SK-N-DZ (cell line): ENCODE results near the gene COPZ2.
"Not testable (repeated sequence)": the region's sequence is repeated elsewhere in the genome, so short reads cannot be mapped to it uniquely, and the experiment has no call there.

Source experiments
- DNase-seq: peaks from one replicate; pipeline ENCODE4 v3.0.0-alpha.2; 2015; ENCODE audit warnings: low spot score

COPZ2 gene

DNA sequence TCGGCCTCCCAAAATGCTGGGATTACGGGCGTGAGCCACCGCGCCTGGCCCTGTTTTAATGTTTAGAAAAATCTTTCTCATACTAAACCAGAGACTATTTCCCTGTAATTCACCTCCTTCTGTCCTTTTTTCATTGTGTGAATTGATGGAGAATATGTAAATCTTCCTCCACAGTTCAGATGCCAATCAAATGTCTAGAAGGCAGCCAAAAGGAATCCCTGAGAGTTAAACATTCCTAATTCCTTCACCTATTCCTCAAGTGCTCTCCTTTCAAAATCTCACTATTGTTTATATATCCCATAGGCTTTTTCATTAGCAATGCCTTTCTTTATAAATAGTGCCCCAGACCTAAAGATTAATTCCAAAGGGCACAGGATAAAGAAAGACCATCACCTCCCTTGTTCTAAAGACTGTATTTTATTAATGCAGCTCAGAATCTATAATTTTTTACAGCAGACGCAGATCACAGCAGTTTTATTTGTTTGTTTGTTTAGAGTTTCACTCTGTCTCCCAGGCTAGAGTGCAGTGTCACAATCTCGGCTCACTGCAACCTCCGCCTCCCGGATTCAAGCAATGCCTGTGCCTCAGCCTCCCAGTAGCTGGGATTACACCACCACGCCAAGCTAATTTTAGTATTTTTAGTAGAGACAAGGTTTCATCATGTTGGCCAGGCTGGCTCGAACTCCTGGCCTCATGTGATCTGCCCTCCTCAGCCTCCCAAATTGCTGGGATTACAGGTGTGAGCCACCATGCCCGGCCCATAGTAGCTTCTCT is 30.5 kb downstream of the COPZ2 start:
- DNase-seq, result no peak

DNA sequence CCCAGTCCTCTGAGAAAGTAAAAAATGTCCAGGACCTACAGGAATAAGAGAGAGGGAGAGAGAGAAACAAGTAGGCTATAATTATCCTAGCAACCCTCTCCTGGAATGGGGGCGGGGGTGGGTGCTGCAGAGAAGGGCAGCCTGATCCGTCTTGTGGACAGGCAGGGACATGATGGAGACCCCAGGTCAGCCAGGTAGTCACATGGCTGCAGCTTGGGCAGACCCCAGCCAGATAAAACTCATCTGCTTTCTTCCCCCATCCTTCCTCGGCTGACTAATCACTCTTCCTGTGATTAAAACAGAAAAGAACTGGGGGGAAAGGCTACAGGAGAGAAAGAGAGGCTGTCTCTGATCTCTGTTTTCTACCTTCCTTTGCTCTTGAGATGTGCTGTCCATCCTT is 32.6 kb downstream of the COPZ2 start:
- no peak for DNase-seq

DNA sequence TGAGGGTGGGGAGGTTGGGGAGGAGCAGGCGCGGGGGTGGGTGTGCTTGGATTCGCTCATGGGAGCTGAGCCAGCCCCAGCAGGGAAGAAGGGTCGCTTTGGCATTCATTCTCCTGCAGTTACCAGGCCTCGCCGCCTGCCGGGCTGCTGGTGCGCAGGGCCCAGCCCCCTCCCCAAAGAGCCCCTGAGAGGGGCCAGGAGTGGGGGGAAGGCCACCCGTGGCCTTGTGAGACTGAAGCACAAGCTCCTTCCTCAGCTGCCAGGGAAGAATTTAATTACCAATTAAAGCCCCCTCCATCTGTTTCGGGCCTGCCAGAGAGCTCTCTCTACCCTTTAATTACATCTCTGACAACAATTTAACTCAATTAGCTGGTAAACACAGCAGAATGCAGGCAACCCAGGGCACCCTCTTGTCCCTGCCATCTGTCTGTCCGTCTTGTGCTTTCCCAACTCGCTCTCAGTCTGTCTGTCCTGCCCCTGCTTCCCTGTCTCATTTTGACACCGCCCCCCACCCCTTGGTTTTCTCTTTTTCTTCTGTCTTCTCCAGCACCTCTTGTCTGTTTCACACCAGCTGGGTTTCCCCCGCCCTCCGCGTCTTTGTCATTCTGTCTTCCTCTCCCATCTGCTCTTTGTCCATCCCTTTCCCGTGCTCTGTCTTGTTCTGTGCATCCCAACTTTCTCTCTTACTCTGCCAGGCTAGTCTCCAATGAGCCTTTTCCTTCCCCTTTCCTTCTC is 34.0 kb downstream of the COPZ2 start:
- DNase-seq, result peak; percentile 100

DNA sequence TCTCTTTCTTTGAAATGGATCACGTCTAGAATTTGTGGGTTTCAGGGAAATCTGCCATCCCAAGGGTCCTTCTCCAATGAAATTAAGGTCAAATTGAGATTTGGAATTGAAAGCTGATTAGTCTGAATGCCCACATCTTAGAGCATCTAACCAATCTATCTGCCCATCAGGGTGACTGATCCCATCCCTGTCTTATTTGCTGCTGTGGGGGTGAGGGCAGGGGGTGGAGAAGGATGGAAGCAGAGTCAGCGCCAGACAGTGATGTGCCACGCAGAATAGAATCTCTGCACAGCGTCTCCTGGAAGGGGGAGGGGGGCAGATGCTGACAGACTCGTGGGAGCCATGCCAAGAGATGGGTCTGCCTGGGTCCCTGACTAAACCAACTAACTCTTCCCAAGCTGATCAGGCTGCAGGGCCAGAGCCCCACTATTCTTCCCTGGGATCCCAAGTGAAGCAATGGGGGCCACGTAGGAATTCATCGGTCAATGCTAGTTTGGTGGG is 34.6 kb downstream of the COPZ2 start:
- peak; percentile 91 for DNase-seq

DNA sequence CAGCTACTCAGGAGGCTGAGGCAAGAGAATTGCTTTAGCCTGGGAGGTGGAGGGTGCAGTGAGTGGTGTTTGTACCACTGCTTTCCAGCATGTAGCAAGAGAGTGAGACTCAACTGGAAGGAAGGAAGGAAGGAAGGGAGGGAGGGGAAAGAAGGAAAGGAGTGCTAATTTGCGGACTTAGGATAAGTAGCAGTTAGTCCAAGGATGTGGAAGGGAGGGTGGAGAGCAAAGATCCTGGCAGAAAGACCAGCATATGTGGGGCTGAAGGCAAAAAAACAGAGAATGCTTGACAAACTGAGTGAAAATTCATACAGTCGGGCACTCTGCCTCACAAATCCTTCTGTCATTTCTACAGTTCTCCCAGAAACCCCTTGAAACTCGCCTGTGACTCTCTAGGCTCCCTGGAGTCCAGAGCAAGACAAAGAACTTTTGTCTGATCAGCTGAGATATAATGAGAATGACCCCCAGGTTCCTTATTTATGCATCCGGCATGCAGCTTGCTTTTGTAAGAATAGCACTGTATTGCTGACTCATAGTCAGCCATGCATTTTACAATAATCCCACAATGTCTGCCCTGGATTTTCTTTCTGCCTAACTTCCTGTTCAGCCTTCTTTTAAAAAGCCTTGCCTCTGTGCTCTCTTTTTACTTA is 35.2 kb downstream of the COPZ2 start:
- DNase-seq, result no peak

DNA sequence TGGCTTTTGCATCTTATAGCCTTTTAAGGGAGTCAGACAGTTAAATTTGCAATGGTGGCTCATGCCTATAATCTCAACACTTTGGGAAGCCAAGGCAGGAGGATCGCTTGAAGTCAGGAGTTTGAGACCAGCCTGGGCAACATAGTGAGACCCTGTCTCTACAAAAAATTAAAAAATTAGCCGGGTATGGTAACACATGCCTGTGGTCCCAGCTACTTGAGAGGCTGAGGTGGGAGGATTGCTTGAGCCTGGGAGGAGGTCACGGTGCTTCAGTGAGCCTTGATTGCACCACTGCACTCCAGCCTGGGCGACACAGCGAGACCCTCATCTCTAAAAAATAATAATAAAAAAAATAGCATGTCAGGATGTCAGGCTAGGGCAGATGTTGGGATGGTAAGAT is 35.9 kb downstream of the COPZ2 start:
- not testable (repeated sequence) for DNase-seq

DNA sequence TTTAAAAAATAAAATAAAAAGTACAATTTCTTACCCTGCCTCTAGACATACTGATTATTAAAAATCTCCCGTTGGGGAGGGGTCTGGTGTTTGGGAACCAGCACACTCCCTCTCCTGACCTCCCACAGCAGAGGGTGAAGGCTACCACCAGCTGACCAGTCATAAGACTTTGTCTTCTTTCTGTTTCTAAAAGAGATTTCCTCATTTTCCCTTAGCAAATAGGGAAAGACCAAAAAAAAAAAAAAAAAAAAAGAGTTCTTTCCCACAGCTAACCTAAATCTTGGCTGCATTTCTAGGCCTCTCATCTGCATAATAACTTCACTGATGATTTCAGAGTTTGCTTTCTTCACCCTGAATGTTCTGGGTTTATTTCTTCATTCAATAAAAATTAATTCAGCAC is 36.4 kb downstream of the COPZ2 start:
- DNase-seq, result no peak

DNA sequence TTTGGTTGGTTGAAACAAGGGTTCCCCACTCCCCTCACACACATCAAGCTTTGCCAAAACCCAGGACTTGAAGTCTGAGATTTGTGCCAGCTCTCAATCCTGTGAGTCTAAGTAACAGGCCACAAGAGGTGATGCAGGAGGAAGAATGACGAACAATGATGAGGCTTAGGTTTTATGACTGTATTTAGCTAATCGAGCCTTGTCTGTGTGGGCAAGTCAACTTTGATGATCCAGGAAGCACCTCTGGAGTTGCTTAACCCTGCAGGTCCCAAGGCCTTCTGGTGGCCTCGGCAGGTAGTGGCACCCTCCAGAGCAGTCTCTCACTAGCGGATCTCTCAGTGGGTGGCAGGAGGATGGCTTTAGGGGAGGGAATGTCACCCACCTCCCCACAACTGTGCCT is 38.0 kb downstream of the COPZ2 start:
- DNase-seq, result no peak

DNA sequence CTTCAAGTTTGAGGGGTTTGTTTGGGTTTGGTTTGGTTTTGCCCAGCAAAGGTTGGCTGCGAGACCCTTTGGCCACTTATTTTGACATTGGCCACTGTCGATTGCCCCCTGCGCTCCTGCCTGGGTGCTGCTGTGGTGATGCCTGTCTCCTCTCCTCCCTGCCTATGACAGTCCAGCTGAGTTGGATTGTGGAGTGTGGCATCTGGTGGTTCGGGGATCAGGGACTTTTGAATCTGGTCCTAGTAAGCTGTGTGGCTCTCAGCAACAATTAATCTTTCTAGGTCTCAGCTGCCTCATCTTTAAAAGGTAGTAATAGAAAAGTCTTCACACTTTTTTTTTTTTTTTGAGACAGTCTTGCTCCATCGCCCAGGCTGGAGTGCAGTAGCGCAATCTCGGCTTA is 39.6 kb downstream of the COPZ2 start:
- DNase-seq, result no peak

DNA sequence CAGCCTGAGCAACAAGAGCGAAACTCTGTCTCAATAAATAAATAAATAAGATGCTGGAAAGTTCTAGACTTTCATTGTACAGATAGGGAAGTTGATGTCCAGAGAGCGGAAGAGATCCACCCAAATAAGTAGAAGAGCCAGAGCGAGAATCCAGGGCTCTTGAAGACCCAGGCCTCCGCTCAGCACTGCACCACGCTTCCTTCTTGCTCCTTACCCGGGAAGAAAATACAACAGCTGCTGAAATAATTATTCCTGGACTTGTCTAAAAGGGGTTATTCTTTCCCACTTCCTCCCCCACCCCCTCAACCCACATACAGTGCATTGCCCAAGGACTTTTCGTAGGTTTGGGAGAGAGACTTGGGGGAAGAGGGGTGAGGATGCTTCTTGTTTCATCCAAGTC is 40.0 kb downstream of the COPZ2 start:
- DNase-seq, result no peak

DNA sequence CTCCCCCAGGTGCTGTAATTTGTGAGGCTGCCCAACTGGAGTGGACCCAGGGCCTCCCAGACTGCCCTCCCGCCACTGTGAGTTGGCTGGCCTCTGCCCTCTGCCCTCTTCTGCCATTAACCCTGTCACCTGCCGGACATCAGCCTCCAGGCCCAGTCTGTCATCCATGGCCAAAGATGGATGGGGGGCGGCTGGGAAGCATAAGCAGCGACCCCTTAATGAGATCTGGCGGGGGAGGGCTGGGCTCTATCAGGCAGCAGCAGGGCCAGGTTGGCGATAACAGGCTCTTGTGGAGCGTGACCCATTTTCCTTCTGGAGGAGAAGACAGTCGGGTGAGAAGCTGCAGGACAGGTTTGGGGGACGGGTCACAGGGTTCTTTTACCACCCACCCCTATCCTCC is 41.4 kb downstream of the COPZ2 start:
- peak; percentile 97 for DNase-seq

DNA sequence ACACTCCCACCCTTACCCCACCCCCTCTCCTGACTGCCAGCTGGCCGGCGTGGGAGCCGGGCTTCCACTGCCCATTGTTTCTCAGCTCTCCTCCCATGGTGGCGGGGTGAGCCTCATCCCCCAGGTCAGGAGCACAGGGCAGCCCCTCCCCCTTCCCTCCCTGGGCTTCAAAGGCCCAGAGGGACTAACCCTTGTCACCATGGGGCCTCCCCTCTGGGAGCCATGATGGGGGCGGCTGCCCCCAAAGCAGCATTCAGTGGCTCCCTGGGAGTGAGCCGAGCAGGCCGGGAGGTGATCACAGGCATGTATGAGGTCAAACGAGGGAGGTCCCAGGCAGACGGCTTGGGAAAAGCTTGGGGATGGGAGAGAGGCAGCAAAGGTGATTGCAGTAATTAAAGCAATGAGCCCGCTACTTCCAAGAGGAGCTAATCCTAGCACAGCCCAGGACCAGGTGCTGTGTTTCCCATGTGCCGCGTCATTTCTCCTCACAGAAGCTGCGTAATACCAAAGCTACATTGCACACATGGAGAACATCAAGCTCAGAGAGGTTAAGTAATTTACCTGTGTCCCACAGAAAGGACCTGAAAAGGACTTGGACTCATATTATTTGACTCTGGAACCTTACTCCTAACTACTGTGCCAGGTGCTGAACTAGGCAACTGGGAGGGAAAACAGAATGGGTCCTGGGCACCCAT is 42.2 kb downstream of the COPZ2 start:
- DNase-seq, result peak; percentile 92

DNA sequence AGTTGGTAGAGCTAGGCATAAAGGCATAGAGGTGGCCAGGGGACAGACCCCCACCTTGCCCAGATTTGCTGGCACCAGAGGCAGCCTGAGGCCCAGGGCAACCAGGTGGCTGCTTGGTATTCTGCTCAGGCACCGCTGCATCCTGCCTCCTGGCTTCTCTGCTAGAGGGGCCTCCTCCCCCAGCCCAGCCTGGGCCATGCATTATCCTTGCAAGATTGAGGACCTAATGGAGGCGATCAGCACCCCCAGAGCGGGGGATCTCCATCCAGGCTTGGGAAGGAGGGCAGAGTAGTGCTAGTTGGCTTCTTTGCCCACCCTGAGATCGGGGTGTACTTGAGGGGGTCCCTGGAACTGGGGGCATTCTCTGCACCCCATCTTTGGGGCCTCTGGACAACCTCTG is 42.9 kb downstream of the COPZ2 start:
- DNase-seq, result no peak

DNA sequence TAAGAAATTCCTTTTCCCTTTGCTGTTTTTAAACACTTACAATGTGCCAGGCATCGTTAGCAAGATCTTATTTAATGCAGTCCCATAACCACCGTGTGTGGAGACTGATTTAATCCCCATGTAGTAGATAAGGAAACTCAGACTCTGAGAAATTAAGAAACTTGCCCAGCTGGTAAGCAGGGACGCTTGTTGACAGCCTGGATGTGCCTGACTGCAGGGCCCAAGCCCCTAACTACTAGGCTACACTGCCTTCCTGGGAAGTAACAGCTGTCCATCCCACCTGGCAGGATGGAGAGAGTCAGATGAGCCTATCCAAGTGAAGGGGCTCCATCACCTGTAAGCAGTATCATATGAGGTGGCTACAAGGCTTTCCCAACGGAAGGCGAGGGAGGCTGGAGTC is 43.6 kb downstream of the COPZ2 start:
- DNase-seq, result no peak

DNA sequence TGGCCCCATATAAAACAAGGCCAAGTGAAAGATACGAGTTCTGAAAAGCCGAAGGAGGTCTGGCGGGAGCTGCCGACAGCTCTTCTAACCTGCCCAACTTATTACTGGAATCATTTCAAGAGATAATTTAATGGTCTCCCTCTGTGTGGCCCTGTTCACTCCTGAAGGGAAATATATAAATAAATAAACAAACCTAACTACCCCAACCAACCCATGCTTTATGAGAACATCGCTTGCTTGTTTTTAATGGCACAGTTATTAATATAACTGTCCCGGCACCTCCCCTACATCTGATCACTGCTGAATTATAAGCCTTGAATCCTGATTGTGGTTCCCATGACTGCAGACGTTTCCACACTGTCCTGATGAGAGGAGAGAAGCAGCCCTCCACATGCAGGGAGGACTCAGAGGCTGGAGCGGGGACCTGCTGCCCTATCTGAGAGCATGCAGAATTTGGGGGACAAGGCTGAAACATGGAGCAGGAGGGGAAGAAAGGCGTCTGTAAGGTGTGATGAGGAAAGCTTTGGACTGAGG is 44.5 kb downstream of the COPZ2 start:
- DNase-seq, result no peak

DNA sequence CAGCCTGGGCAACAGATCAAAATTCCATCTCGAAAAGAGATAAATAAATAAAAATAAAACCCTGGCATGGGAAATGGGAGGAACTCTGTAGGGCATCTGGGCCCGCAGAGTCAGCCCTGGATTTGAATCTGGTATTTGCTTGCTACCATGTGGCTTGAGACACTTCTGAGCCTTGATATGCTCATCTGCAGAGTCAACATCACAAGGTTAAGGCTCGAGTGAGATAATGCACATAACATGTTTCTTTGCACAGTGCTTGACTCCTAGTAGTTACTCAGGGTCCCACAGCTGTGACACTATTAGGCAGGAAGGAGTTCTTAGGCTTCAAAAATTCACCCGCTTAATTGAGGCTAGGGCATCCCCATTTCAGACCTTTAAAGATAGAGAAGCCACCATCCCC is 45.4 kb downstream of the COPZ2 start:
- no peak for DNase-seq

DNA sequence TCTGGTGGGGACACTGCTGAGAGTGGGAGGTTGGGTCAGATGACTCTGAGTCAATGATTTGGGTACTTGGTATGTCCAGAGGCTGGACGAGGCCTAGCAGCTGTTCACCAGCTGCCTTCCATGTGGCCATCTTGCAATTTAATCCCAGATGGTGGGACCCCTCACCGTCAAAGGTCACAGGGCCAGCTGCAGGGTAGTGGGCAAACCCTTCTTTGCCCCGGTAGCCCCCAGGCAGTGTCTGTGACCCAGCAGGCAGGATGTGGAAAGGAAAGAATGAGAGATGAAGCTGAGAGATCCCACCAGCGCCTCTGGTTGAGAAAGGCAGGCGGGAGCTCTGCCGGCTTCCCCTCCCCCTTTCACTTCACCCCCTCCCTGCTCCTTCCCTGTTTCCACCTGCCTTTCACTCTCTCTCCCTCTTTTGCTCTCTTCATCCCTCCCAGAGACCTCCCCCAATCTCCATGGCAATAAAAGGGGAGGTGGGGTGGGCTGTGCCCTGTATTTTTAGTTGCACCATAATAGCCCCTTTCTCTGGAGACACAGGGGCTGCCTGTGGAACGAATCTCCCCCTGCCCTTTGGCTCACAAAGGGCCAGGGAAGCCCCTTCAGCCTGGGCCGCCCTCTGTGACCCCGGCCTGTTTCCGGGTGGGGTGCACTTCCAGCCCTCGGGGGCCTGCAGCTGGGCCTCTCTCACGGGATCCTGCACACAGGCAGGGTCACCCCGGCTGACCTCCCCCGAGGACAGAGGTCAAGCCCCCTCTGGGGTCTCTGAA is 46.5 kb downstream of the COPZ2 start:
- DNase-seq, result peak; percentile 79

DNA sequence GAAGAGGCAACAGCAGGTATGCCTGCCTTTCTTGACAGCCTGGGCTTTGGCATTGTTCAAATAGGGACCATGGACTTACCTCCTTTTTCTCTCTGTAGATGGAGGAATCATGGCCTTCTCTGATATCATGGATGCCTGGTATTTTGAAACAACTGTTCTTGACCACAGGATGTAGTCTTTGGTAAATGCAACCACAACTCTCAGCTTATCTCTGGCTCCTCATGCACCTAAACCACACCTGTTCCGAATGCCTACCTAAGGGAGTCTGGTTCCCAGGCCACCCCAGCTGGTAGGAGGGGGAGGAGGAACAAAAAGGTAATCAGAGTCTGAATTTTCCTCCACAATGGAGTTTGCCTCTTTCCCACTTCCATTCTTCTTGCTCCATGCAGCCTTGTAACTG is 47.9 kb downstream of the COPZ2 start:
- no peak for DNase-seq

DNA sequence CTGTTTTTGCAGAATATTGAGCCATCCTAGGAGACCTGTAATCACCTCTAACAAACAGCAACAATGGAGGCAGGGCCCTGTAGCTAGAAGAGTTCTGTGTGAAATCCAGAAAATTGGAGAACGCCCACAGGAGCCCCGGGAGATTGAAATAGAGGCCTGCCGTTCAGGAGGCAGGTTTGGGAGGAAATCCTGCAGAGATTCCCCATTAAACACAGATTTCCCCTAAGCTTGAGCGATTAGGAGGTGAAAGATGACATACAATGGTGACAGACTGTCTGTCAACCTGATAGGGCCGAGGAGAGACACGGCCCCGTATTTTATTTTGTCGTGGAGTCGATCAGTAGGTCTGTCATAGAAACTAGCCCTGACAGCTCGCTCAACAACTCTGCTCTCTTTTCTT is 48.4 kb downstream of the COPZ2 start:
- no peak for DNase-seq

DNA sequence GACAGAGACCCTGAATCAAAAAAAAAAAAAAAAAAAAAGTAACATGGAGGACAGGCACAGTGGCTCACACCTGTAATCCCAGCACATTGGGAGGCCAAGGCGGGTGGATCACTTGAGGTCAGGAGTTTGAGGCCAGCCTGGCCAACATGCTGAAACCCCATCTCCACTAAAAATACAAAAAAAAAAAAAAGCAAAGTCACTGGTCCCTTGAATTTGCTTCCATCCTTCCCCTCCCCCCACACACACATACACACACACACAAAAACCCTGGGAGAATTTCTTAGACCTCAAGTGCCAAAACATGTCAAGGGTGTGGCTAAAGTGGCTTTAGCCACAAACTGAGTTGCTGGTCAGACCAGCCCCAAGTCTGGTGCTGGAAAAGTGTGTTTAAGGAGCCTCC is 49.2 kb downstream of the COPZ2 start:
- not testable (repeated sequence) for DNase-seq
